GM08714 (cell line): ENCODE results near the gene L3MBTL4.

Source experiments
- H3K4me3 ChIP-seq: fragments of 200-500 bp; sonication (Bioruptor generic); 2 replicates; pipeline ENCODE4 v1.5.1; 2014; ENCODE audit warnings: mild to moderate bottlenecking, low read length, inconsistent platforms
- ZNF274 ChIP-seq: IDR thresholded peaks from 2 replicates; pipeline ENCODE4 v1.6.1; 2012; ENCODE audit warnings: mild to moderate bottlenecking, low read depth, low read length

Gene L3MBTL4

GRCh38 chr18:6044319-6044718 lies 370.4 kb downstream of the L3MBTL4 start:
- TF ChIP-seq ZNF274 = no peak
- H3K4me3 ChIP-seq = no peak overlapping the region

GRCh38 chr18:6039055-6039454 lies 375.7 kb downstream of the L3MBTL4 start:
- no peak overlapping the region for H3K4me3 ChIP-seq
- TF ChIP-seq ZNF274 = no peak

- TF ChIP-seq ZNF274 = no peak
- no peak overlapping the region for H3K4me3 ChIP-seq
These were observed 383.3 kb downstream of the L3MBTL4 start for GRCh38 chr18:6031442-6031841.

- H3K4me3 ChIP-seq = no peak overlapping the region
- TF ChIP-seq ZNF274 = no peak
These were observed 383.7 kb downstream of the L3MBTL4 start for GRCh38 chr18:6031002-6031401.

GRCh38 chr18:6024745-6025248 lies 389.9 kb downstream of the L3MBTL4 start:
- H3K4me3 ChIP-seq = no peak overlapping the region
- TF ChIP-seq ZNF274 = no peak

- H3K4me3 ChIP-seq = no peak overlapping the region
These were observed 391.2 kb downstream of the L3MBTL4 start for GRCh38 chr18:6023551-6023950.

GRCh38 chr18:6022845-6023244 lies 391.9 kb downstream of the L3MBTL4 start:
- TF ChIP-seq ZNF274 = no peak
- no peak overlapping the region for H3K4me3 ChIP-seq

More at GRCh38 chr18:6023551-6023950, 391.2 kb downstream of the L3MBTL4 start:
- TF ChIP-seq ZNF274 = no peak

GRCh38 chr18:6022074-6022444 lies 392.7 kb downstream of the L3MBTL4 start:
- H3K4me3 ChIP-seq = no peak overlapping the region
- TF ChIP-seq ZNF274 = no peak

- H3K4me3 ChIP-seq = no peak overlapping the region
- no peak for TF ChIP-seq ZNF274
These were observed 393.2 kb downstream of the L3MBTL4 start for GRCh38 chr18:6021306-6022073.

- no peak for TF ChIP-seq ZNF274
- no peak overlapping the region for H3K4me3 ChIP-seq
These were observed 396.0 kb downstream of the L3MBTL4 start for GRCh38 chr18:6018671-6019070.

GRCh38 chr18:6017171-6017570 lies 397.5 kb downstream of the L3MBTL4 start:
- H3K4me3 ChIP-seq = no peak overlapping the region
- TF ChIP-seq ZNF274 = no peak

GRCh38 chr18:6015364-6015763 lies 399.3 kb downstream of the L3MBTL4 start:
- H3K4me3 ChIP-seq = no peak overlapping the region
- TF ChIP-seq ZNF274 = no peak

GRCh38 chr18:6013171-6013810 lies 401.4 kb downstream of the L3MBTL4 start:
- TF ChIP-seq ZNF274 = no peak
- no peak overlapping the region for H3K4me3 ChIP-seq

GRCh38 chr18:6010921-6011320 lies 403.8 kb downstream of the L3MBTL4 start:
- H3K4me3 ChIP-seq = no peak overlapping the region
- TF ChIP-seq ZNF274 = no peak

GRCh38 chr18:6010284-6010683 lies 404.4 kb downstream of the L3MBTL4 start:
- no peak overlapping the region for H3K4me3 ChIP-seq
- TF ChIP-seq ZNF274 = no peak
